ENCODE data around the gene MED13. TPM values are rescaled to one million over a fixed set of nuclear protein-coding genes. Genes with fewer than 3 reads are reported as not detected.
A peak's percentile ranks its signal among the peaks of the same experiment; 100 is the strongest.

Gene MED13
- total RNA-seq, 1 donor from 2014 or later, result 51.4 TPM

DNA sequence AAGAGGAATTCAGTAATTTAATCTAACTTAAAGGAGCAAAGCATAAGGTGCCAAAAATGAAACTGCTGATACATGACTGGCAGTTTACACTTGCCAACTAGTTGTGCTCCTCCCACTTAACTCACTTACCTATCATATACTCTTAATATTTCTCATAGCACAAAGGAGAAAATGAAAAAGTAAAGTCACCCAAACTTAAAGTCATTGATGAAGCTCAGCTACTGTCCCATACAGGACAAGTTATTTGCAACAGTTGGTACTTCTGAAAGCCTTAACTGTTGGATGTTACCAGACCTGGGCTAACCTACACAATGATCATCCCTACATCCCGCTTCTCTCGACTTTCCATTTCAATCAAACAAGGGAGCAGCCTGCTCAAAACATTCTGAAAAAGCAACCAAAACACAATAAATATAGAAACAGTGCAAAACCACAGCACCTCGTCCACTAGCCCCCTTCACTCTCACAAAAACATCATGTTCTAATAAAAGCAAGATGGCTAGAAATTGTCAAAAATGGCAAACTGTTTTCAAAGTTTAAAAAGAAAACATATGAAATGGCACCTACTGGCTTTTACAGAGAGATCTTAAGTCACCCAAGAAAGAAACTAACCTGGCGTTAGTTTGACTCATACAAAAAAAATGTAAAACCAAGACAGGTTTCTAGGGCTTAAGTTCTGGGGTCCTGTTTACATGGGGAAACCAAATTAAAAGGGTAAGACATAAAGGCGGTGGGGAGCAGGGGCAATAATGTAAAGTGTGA lies 868 bp downstream of the MED13 start:
- peak overlapping the region; percentile 97 for H3K27ac Mint-ChIP-seq (ENCODE audit: unreplicated experiment)
- no peak for DNase-seq (ENCODE audit: low spot score)

DNA sequence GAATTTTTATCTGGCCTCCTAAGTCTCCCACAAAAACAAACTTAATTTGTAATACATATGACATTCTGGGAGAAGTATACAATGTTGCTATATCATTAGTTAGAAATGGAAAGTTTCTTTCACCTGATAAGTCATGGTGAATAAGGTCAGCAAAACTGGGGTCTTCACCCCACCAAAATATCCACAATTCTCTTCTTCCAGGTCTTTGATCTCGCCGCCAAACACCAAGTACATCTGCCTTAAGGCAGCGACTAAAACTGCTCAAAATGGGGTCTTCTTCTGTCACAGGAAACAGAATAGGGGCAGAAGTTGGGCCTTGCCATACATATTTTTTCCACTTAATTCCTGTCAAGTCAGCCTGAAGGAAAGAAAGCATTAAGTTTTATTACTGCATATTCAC lies 2.1 kb downstream of the MED13 start:
- TF ChIP-seq, protein P1, sequence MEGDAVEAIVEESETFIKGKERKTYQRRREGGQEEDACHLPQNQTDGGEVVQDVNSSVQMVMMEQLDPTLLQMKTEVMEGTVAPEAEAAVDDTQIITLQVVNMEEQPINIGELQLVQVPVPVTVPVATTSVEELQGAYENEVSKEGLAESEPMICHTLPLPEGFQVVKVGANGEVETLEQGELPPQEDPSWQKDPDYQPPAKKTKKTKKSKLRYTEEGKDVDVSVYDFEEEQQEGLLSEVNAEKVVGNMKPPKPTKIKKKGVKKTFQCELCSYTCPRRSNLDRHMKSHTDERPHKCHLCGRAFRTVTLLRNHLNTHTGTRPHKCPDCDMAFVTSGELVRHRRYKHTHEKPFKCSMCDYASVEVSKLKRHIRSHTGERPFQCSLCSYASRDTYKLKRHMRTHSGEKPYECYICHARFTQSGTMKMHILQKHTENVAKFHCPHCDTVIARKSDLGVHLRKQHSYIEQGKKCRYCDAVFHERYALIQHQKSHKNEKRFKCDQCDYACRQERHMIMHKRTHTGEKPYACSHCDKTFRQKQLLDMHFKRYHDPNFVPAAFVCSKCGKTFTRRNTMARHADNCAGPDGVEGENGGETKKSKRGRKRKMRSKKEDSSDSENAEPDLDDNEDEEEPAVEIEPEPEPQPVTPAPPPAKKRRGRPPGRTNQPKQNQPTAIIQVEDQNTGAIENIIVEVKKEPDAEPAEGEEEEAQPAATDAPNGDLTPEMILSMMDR (IDR thresholded peaks at IDR 0.05; ENCODE audit: unreplicated experiment), result no peak
- Mint-ChIP-seq H3K27me3 (ENCODE audit: unreplicated experiment) (peaks cover 6% of the 10 kb centered on the region), H3K27ac (ENCODE audit: unreplicated experiment) (no peak overlapping the region), H3K4me1 (ENCODE audit: unreplicated experiment) (peaks cover 29% of the 10 kb centered on the region), H3K4me3 (ENCODE audit: unreplicated experiment) (peak overlapping the region; percentile 100), H3K36me3 (ENCODE audit: low read depth, unreplicated experiment) (peaks cover 7% of the 10 kb centered on the region), H3K9me3 (ENCODE audit: unreplicated experiment) (no peaks in the 10 kb centered on the region)
- DNase-seq (ENCODE audit: low spot score), result no peak

More for the DNA sequence above, 868 bp downstream of the MED13 start:
- TF ChIP-seq, protein P1 (IDR thresholded peaks at IDR 0.05; ENCODE audit: unreplicated experiment), result no peak
- peaks cover 7% of the 10 kb centered on the region for H3K36me3 Mint-ChIP-seq (ENCODE audit: low read depth, unreplicated experiment)
- no peaks in the 10 kb centered on the region for H3K9me3 Mint-ChIP-seq (ENCODE audit: unreplicated experiment)
- peak overlapping the region; percentile 100 for H3K4me3 Mint-ChIP-seq (ENCODE audit: unreplicated experiment)
- H3K4me1 Mint-ChIP-seq (ENCODE audit: unreplicated experiment), result peaks cover 29% of the 10 kb centered on the region
- H3K27me3 Mint-ChIP-seq (ENCODE audit: unreplicated experiment), result peaks cover 8% of the 10 kb centered on the region

DNA sequence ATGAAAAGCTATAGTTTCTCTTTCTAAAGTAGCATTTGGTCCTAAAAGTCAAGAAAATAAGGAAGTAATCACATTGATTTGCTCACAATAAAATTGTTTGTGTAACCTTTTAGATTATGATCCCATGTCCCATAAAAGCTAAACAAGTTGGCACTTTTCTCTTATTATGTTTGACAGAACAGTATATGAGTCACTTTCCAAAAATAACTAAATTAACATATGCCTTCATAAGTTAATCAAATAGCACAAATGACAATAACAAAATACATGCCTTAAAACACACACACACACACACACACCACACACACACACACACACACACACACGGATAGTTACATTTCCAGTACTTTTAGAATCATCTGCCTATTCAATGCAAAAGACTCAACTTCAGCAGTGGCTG lies 2.8 kb downstream of the MED13 start:
- Mint-ChIP-seq H3K27ac (ENCODE audit: unreplicated experiment) (no peak overlapping the region), H3K4me1 (ENCODE audit: unreplicated experiment) (peaks cover 29% of the 10 kb centered on the region)

DNA sequence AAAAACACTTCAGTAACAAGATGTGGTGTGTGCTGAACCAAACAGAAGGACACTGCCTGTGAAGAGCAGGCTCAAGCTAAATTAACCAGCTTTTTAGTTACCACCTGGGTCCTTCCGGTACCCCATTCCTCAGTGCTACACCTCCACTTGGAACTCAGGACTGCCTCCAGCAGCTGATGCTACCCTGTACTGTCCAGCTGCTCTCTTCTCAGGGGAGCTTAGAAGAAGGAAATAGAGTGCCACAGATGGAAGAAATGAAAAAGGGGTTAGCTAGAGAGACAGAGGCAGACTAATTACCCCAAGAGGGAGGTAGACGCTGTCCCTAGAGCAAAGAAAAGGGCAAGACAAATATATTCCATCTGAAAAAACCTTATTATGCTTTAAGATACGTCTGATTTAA lies 5.7 kb downstream of the MED13 start:
- H3K9me3 Mint-ChIP-seq (ENCODE audit: unreplicated experiment), result no peaks in the 10 kb centered on the region
- no peak overlapping the region for H3K4me3 Mint-ChIP-seq (ENCODE audit: unreplicated experiment)
- TF ChIP-seq, protein P1 (IDR thresholded peaks at IDR 0.05; ENCODE audit: unreplicated experiment), result no peak

More for the DNA sequence above, 2.8 kb downstream of the MED13 start:
- Mint-ChIP-seq H3K9me3 (ENCODE audit: unreplicated experiment) (no peaks in the 10 kb centered on the region), H3K36me3 (ENCODE audit: low read depth, unreplicated experiment) (peaks cover 7% of the 10 kb centered on the region), H3K4me3 (ENCODE audit: unreplicated experiment) (peak overlapping the region; percentile 100), H3K27me3 (ENCODE audit: unreplicated experiment) (peaks cover 5% of the 10 kb centered on the region)
- TF ChIP-seq, protein P1 (IDR thresholded peaks at IDR 0.05; ENCODE audit: unreplicated experiment), result no peak
- no peak for DNase-seq (ENCODE audit: low spot score)

DNA sequence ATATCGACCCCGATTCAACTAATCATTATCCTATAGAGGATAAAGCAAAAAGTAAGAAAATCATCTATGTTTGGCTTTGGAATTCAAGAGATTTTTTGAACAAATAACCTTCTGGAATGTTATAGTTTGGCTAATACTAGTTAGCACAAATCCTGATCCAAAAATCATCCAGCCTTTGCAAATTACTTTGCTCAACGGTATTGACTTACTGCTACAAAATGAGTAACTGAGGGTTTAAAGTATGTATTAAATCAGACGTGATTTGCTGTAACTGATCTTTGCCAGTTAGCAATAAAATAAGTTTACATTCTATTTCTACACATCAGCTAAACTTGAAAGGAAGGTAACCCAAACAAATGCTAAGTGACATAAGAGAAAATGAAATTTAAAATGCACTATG lies 6.5 kb downstream of the MED13 start:
- Mint-ChIP-seq H3K4me3 (ENCODE audit: unreplicated experiment) (no peak overlapping the region), H3K36me3 (ENCODE audit: low read depth, unreplicated experiment) (peaks cover 3% of the 10 kb centered on the region), H3K9me3 (ENCODE audit: unreplicated experiment) (no peaks in the 10 kb centered on the region), H3K27ac (ENCODE audit: unreplicated experiment) (no peak overlapping the region), H3K4me1 (ENCODE audit: unreplicated experiment) (peaks cover 19% of the 10 kb centered on the region), H3K27me3 (ENCODE audit: unreplicated experiment) (no peaks in the 10 kb centered on the region)
- DNase-seq (ENCODE audit: low spot score), result no peak
- TF ChIP-seq, protein P1 (IDR thresholded peaks at IDR 0.05; ENCODE audit: unreplicated experiment), result no peak

More for the DNA sequence above, 5.7 kb downstream of the MED13 start:
- H3K27me3 Mint-ChIP-seq (ENCODE audit: unreplicated experiment), result no peaks in the 10 kb centered on the region
- no peak overlapping the region for H3K27ac Mint-ChIP-seq (ENCODE audit: unreplicated experiment)
- no peak for DNase-seq (ENCODE audit: low spot score)
- peaks cover 26% of the 10 kb centered on the region for H3K4me1 Mint-ChIP-seq (ENCODE audit: unreplicated experiment)
- peaks cover 4% of the 10 kb centered on the region for H3K36me3 Mint-ChIP-seq (ENCODE audit: low read depth, unreplicated experiment)

Measured in endothelial cell (in vitro differentiated cells).